Measurements from ENCODE around the gene PDLIM5.

- TF ChIP-seq EP300 (IDR thresholded peaks at IDR 0.05) (no peak), CTCF (IDR thresholded peaks at IDR 0.05) (peak in 2 of 3 donors; percentile 10 to 16), POLR2A (IDR thresholded peaks at IDR 0.05) (peak; percentile 95)
Measured at GRCh38 chr4:94451695-94452475, at the start of gene PDLIM5.
